Lower lobe of right lung (tissue), 2 donors: ENCODE results near the gene ERC1. TPM values are rescaled to one million over a fixed set of nuclear protein-coding genes. Genes with fewer than 3 reads are reported as not detected.

Experiments used
- ATAC-seq, 2 donors: fragments of 200-7000 bp; cut with Tn5 transposase; one replicate each; pipeline ENCODE4 v1.9.1; 2020 to 2022; ENCODE audit warnings: mild to moderate bottlenecking in 2 of 2, moderate library complexity in 2 of 2
- DNase-seq: peaks from one replicate; pipeline ENCODE4 v3.0.0-alpha.2; 2020
- H3K27ac ChIP-seq: fragments of 200-600 bp; one replicate; pipeline ENCODE4 v1.8.0; 2022
- H3K27me3 ChIP-seq: fragments of 200-600 bp; one replicate; pipeline ENCODE4 v1.8.0; 2022; ENCODE audit warnings: low read depth
- H3K36me3 ChIP-seq: fragments of 200-600 bp; one replicate; pipeline ENCODE4 v1.8.0; 2022; ENCODE audit warnings: mild to moderate bottlenecking
- H3K4me1 ChIP-seq: fragments of 200-600 bp; one replicate; pipeline ENCODE4 v1.8.0; 2022
- H3K4me3 ChIP-seq: fragments of 200-600 bp; one replicate; pipeline ENCODE4 v1.8.0; 2022; ENCODE audit warnings: mild to moderate bottlenecking
- H3K9me3 ChIP-seq: fragments of 200-600 bp; one replicate; pipeline ENCODE4 v1.8.0; 2022
- intact Hi-C: fragments of 100-400 bp; cut with DNase I; formaldehyde crosslinking; loops from one replicate; pipeline ENCODE4 v1.11.0; 2022
- total RNA-seq: library from RNA; stranded (reverse); fragmentation: NEBNext Ultra II Directional; extraction: Animal tissue kit (Norgen Biotek cat#: 25700); gene quantifications from one replicate; pipeline ENCODE4 v1.2.1, GENCODE V29; 2021
- TF ChIP-seq, protein P1 (sequence below): fragments of 200-600 bp; IDR thresholded peaks from one replicate; pipeline ENCODE4 v1.8.0; 2022; ENCODE audit warnings: antibody characterized with exemption, mild to moderate bottlenecking
- donor health status: DM: no; HTN: yes; CAD: no; lungs with severe emphysema.

ERC1 gene
- total RNA-seq, 1 donor from 2014 or later: 66.3 TPM

DNA sequence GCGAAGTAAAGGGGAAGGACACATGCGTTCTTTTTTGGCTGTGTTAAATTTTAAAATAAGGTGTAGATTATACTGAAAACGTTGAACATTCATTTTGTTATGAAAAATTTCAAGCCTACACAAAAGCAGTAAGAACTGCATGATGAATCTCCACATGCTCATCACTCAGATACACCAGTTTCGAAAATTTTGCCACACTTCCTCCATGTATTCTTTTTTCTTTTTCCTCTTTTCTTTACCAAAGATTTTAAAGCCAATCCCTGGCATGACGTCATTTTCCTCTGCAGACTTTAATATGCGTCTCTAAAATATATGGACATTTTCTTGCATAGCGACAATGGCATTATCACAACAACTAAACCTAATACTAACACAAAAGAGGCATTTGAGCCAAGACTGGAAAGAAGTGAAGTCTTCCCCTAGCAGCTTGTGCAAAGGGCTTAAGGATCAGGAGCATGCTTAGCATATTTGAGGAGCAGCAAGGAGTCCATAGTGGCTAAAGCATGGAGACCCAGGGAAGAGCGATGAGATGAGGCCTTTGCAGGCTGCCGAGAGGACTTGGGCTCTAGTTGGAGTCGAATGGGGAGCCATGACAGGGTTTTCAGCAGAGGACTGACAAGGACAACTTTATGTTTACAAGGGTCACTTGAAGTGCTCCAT, 111.9 kb downstream of the ERC1 start:
- Histone ChIP-seq H3K9me3 (no peaks in the 10 kb centered on the region), H3K27me3 (no peaks in the 10 kb centered on the region), H3K36me3 (no peaks in the 10 kb centered on the region), H3K4me3 (no peak overlapping the region), H3K27ac (no peak overlapping the region), H3K4me1 (no peaks in the 10 kb centered on the region)
- TF ChIP-seq, protein P1, sequence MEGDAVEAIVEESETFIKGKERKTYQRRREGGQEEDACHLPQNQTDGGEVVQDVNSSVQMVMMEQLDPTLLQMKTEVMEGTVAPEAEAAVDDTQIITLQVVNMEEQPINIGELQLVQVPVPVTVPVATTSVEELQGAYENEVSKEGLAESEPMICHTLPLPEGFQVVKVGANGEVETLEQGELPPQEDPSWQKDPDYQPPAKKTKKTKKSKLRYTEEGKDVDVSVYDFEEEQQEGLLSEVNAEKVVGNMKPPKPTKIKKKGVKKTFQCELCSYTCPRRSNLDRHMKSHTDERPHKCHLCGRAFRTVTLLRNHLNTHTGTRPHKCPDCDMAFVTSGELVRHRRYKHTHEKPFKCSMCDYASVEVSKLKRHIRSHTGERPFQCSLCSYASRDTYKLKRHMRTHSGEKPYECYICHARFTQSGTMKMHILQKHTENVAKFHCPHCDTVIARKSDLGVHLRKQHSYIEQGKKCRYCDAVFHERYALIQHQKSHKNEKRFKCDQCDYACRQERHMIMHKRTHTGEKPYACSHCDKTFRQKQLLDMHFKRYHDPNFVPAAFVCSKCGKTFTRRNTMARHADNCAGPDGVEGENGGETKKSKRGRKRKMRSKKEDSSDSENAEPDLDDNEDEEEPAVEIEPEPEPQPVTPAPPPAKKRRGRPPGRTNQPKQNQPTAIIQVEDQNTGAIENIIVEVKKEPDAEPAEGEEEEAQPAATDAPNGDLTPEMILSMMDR: no peak
- no peak for DNase-seq
- ATAC-seq: no peak
- intact Hi-C loops: no loop called here

- DNase-seq (no peak), ATAC-seq (no peak)
- no peaks in the 10 kb centered on the region for H3K36me3 ChIP-seq
- no peaks in the 10 kb centered on the region for H3K27me3 ChIP-seq
- intact Hi-C loops: no loop called here
- no peaks in the 10 kb centered on the region for H3K9me3 ChIP-seq
- no peaks in the 10 kb centered on the region for H3K4me1 ChIP-seq
- TF ChIP-seq, protein P1: no peak
- H3K27ac ChIP-seq: no peak overlapping the region
- H3K4me3 ChIP-seq: no peak overlapping the region
Observed at GRCh38 chr12:1103632-1104031, 112.6 kb downstream of the ERC1 start.

- Histone ChIP-seq H3K4me1 (no peaks in the 10 kb centered on the region), H3K4me3 (no peak overlapping the region), H3K9me3 (no peaks in the 10 kb centered on the region), H3K36me3 (no peaks in the 10 kb centered on the region), H3K27me3 (no peaks in the 10 kb centered on the region), H3K27ac (no peak overlapping the region)
- TF ChIP-seq, protein P1: no peak
- intact Hi-C loops: no loop called here
- ATAC-seq (no peak), DNase-seq (no peak)
Observed at GRCh38 chr12:1104088-1104800, 113.2 kb downstream of the ERC1 start.

- no peak overlapping the region for H3K4me3 ChIP-seq
- peaks cover 25% of the 10 kb centered on the region for H3K36me3 ChIP-seq
- no peaks in the 10 kb centered on the region for H3K9me3 ChIP-seq
- DNase-seq (no peak), ATAC-seq (no peak)
- no peaks in the 10 kb centered on the region for H3K27me3 ChIP-seq
- intact Hi-C loops: no loop called here
- H3K4me1 ChIP-seq: no peaks in the 10 kb centered on the region
- no peak overlapping the region for H3K27ac ChIP-seq
- TF ChIP-seq, protein P1: no peak
Observed at GRCh38 chr12:1107669-1108068, 116.6 kb downstream of the ERC1 start.

- no peak overlapping the region for H3K27ac ChIP-seq
- TF ChIP-seq, protein P1: no peak
- no peaks in the 10 kb centered on the region for H3K4me1 ChIP-seq
- H3K4me3 ChIP-seq: no peak overlapping the region
- no peaks in the 10 kb centered on the region for H3K27me3 ChIP-seq
- DNase-seq (no peak), ATAC-seq (peak; percentile 37 to 41)
- no peaks in the 10 kb centered on the region for H3K9me3 ChIP-seq
- peaks cover 25% of the 10 kb centered on the region for H3K36me3 ChIP-seq
- intact Hi-C loops: no loop called here
Observed at GRCh38 chr12:1108276-1108675, 117.3 kb downstream of the ERC1 start.
